Duodenal mucosa (tissue), 2 donors: ENCODE results near the gene SCN4B.

Experiments used
- H3K27ac ChIP-seq: one replicate; pipeline ENCODE4 v1.7.0; 2013; ENCODE audit warnings: low read depth, low read length
- H3K27me3 ChIP-seq, 2 donors: one replicate each; pipeline ENCODE4 v1.7.0; 2013; ENCODE audit warnings: low read length in 2 of 2, control low read depth in 1 of 2; ENCODE audit not compliant: insufficient read depth in 2 of 2, control insufficient read depth in 1 of 2
- H3K36me3 ChIP-seq, 2 donors: one replicate each; pipeline ENCODE4 v1.7.0; 2013; ENCODE audit warnings: low read length in 2 of 2, control low read depth in 1 of 2; ENCODE audit not compliant: insufficient read depth in 2 of 2, control insufficient read depth in 1 of 2
- H3K4me1 ChIP-seq, 2 donors: one replicate each; pipeline ENCODE4 v1.7.0; 2013; ENCODE audit warnings: low read length in 2 of 2, control low read depth in 1 of 2; ENCODE audit not compliant: insufficient read depth in 2 of 2, control insufficient read depth in 1 of 2
- H3K4me3 ChIP-seq, 2 donors: one replicate each; pipeline ENCODE4 v1.7.0; 2013; ENCODE audit warnings: low read length in 2 of 2, low read depth in 1 of 2
- H3K9ac ChIP-seq, 2 donors: one replicate each; pipeline ENCODE4 v1.7.0; 2013; ENCODE audit warnings: low read length in 2 of 2, low read depth in 1 of 2
- H3K9me3 ChIP-seq, 2 donors: one replicate each; pipeline ENCODE4 v1.7.0; 2013; ENCODE audit warnings: low read length in 2 of 2, control low read depth in 1 of 2; ENCODE audit not compliant: control insufficient read depth in 1 of 2

Gene SCN4B

GRCh38 chr11:118164885-118165284, 12.3 kb upstream of the SCN4B start:
- Histone ChIP-seq H3K36me3 (no peaks in the 10 kb centered on the region), H3K27ac (no peak overlapping the region), H3K4me1 (no peaks in the 10 kb centered on the region), H3K4me3 (no peak overlapping the region), H3K9ac (no peak overlapping the region), H3K27me3 (peaks cover 3 to 21% of the 10 kb centered on the region in 2 donors), H3K9me3 (no peaks in the 10 kb centered on the region)

DNA sequence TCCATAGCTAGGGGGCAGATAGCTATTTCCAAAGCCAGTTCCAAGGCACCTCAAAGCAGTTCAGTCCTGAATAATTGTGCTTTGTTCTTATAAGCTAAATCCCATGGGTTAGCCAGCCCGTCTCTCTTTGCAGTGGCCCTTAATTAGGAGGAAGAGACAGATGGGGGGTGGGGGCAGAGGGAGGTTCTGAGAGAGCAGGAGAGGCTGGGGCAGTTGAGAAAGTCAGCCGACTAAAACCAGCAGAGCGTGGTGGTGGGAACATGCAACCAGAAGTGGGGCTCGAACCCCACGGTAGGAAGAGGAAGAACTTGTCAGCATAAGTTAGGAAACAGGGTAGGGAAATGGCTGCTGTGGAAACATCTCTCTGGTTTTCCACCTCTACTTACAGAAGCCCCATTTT, 10.9 kb upstream of the SCN4B start:
- Histone ChIP-seq H3K36me3 (no peaks in the 10 kb centered on the region), H3K27ac (no peak overlapping the region), H3K4me3 (no peak overlapping the region), H3K27me3 (peaks cover 5 to 30% of the 10 kb centered on the region in 2 donors), H3K9me3 (no peaks in the 10 kb centered on the region), H3K9ac (no peak overlapping the region), H3K4me1 (no peaks in the 10 kb centered on the region)

- Histone ChIP-seq H3K27me3 (peaks cover 7 to 34% of the 10 kb centered on the region in 2 donors), H3K27ac (no peak overlapping the region), H3K4me1 (no peaks in the 10 kb centered on the region), H3K9me3 (no peaks in the 10 kb centered on the region), H3K36me3 (no peaks in the 10 kb centered on the region), H3K4me3 (no peak overlapping the region), H3K9ac (no peak overlapping the region)
Observed at GRCh38 chr11:118162846-118163245, 10.2 kb upstream of the SCN4B start.

DNA sequence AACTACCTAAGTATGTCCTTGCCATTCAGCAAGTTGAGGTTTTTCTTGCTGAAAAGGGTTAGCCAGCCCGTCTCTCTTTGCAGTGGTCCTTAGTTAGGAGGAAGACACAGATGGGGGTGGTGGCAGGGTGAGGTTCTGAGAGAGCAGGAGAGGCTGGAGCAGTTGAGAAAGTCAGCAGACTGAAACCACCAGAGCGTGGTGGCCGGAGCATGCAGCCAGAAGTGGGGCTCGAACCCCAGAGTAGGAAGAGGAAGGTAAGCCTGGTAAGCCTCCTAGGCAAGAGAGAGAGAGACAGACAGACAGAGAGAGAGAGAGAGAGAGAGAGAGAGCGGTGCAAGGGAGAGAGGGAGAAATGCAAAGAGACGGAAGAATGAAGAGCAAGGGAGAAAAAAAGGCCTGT, 9.2 kb upstream of the SCN4B start:
- H3K9ac ChIP-seq: no peak overlapping the region
- H3K9me3 ChIP-seq: no peaks in the 10 kb centered on the region
- peaks cover 16 to 42% of the 10 kb centered on the region in 2 donors for H3K27me3 ChIP-seq
- H3K4me1 ChIP-seq: peaks cover 0 to under 1% of the 10 kb centered on the region in 2 donors
- H3K27ac ChIP-seq: no peak overlapping the region
- no peaks in the 10 kb centered on the region for H3K36me3 ChIP-seq
- H3K4me3 ChIP-seq: no peak overlapping the region

DNA sequence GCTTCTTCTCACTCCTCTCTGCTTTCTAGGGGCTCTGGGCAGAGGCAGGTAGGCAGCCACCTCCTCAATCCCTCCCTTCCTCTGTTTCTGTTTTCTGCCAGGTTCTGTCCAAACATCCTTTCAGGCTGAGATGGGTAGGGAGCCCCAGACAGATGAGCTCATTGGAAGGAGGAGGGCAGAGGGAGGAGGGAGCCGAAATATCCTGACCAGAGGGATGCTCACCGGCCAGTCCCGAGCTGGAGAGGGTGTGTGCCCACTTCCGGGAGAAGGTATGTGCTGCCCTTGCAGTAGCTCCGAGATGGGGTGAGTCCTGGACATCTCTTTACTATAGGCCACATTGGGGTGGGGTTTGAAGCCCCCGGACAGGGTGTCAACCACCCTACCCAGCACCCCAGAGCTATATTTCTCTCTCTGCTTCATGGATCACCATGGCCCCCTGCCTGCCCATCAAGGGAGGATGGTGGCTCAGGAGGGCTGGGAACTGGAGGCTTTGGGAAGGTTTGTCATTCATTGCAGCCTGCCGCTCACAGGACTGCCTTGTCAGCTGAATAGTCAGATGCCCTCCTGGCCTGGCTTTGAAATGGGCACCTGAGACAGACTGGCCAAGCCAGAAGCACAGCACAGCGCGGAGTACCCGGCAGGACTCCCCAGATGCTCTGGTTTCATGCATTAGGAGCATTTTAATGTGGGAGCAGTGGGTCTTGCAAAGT, 4.7 kb upstream of the SCN4B start:
- H3K9me3 ChIP-seq: no peaks in the 10 kb centered on the region
- H3K27me3 ChIP-seq: peaks cover 57 to 74% of the 10 kb centered on the region in 2 donors
- no peak overlapping the region for H3K9ac ChIP-seq
- H3K27ac ChIP-seq: no peak overlapping the region
- no peaks in the 10 kb centered on the region for H3K36me3 ChIP-seq
- no peak overlapping the region for H3K4me3 ChIP-seq
- peaks cover 5% of the 10 kb centered on the region in 2 donors for H3K4me1 ChIP-seq

DNA sequence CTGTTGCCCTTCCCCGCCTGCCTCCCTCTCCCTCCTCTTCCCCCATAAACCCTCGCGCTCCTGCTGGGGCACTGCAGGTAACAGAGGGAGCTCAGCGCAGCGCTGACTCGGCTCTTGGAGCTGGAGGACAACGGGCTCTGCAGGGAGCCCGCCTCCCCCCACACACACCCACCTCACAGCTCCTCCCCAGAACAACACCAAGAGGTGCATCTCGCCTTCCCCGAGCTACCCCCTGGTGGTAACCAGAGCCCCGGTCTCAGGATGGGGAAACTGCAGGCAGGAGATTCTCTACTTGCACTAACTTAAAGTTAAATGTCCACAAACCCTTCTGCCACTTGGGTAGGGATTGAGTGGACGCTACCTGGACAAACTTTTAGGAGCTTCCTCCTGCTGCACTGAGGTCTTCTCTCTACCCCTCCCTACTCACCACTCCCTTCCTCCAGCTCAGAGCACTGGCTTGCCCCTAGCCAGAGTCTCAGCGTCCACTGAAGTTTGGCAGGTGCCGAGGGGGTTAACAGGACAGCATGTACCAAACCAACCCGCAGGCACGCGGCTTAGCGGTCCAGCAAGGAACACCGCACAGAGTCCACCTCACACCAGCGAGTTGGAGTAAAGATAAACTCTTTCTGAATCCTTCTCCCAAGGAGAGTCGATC, 4.0 kb upstream of the SCN4B start:
- H3K27me3 ChIP-seq: peaks cover 64 to 76% of the 10 kb centered on the region in 2 donors
- H3K4me3 ChIP-seq: no peak overlapping the region
- H3K4me1 ChIP-seq: peaks cover 5% of the 10 kb centered on the region in 2 donors
- H3K9ac ChIP-seq: no peak overlapping the region
- H3K27ac ChIP-seq: no peak overlapping the region
- H3K9me3 ChIP-seq: no peaks in the 10 kb centered on the region
- H3K36me3 ChIP-seq: no peaks in the 10 kb centered on the region

DNA sequence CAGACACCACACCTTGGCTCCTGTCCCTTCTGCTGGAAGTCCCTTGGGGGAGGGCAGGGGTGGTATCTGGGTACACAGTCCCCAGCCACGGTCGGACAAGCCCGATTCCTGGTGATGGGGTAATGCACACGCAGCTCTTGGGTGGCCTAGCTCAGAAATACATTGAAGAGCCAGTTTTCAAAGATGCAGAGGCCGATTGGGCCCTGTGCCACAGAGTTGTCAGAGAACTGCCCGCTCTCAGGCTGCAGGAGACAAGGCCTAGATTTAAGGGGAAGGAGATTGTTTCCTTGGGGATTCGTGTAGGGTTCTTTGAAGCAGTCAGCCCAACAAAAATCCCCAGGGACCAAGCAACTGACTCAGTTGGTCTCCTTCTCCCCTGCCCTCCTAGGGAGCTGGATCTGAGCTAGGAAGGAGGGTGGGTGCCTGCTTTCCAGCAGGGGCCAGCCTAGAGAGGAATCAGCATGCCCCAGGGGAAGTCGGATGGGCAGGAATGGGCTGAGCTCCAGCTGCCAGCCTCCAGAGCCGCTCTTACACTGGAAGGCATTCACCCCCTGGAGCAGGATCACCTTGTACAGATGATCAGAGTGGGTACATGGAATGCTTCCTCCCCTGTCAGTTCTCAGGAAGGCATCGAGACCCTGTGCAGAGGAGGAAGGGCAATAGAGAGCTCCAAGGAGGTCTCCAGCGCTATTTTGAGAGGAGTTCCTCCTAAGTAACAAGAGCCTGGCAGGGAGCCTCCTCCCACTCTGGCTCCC, 3.3 kb upstream of the SCN4B start:
- Histone ChIP-seq H3K9ac (no peak overlapping the region), H3K27ac (no peak overlapping the region), H3K4me1 (peaks cover 5% of the 10 kb centered on the region in 2 donors), H3K4me3 (no peak overlapping the region), H3K9me3 (no peaks in the 10 kb centered on the region), H3K27me3 (peaks cover 71 to 81% of the 10 kb centered on the region in 2 donors), H3K36me3 (no peaks in the 10 kb centered on the region)

DNA sequence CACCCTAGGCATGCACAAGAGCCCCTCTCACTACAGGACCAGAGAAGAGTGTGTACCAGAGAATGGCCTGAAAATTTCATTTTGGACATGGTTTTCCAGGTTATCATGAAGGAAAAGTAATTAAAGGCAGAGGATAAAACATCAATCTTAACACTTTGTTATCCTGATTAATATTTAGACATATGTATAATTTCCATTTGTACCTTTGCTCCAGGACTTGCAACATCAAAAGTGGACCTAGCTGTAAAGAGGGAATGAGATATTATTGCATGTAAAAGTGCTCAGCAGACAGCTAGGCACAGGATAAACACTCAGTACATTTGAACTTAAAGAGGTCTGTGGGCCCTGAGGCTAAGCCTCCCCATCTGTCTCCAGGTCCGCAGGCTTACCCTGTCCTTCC, 2.0 kb upstream of the SCN4B start:
- no peaks in the 10 kb centered on the region for H3K9me3 ChIP-seq

DNA sequence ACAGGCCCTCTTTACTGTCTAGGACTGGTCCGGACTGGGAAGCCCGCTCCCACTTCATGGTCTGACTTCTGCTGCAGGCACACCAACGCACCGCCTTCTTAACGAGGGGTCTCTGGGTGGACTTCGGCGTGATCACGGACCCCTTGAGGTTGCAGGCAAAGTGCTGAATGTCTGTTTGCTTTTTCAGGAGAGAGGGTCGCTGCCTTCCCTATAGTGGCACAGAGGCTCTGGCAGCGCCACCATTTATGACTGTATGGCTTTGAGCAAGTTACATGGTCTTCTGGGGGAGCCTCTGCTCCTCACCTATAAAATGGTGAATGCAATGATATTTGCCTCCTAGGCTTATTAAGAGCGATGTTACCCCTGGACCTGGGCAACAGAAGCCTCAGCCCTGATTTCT, 1.4 kb upstream of the SCN4B start:
- Histone ChIP-seq H3K4me3 (no peak overlapping the region), H3K9me3 (no peaks in the 10 kb centered on the region), H3K4me1 (peaks cover 5% of the 10 kb centered on the region in 2 donors), H3K27me3 (peaks cover 80 to 90% of the 10 kb centered on the region in 2 donors), H3K36me3 (no peaks in the 10 kb centered on the region), H3K9ac (no peak overlapping the region), H3K27ac (no peak overlapping the region)

More for the DNA sequence above, 2.0 kb upstream of the SCN4B start:
- no peak overlapping the region for H3K27ac ChIP-seq
- H3K4me1 ChIP-seq: peaks cover 5% of the 10 kb centered on the region in 2 donors
- no peaks in the 10 kb centered on the region for H3K36me3 ChIP-seq
- no peak overlapping the region for H3K4me3 ChIP-seq
- no peak overlapping the region for H3K9ac ChIP-seq
- H3K27me3 ChIP-seq: peaks cover 80 to 89% of the 10 kb centered on the region in 2 donors

GRCh38 chr11:118153516-118153915, 893 bp upstream of the SCN4B start:
- no peak overlapping the region for H3K9ac ChIP-seq
- no peaks in the 10 kb centered on the region for H3K9me3 ChIP-seq
- H3K4me1 ChIP-seq: peaks cover 5% of the 10 kb centered on the region in 2 donors
- H3K27me3 ChIP-seq: peaks cover 75 to 86% of the 10 kb centered on the region in 2 donors
- H3K4me3 ChIP-seq: no peak overlapping the region
- no peaks in the 10 kb centered on the region for H3K36me3 ChIP-seq
- H3K27ac ChIP-seq: no peak overlapping the region
